ENCODE measurements around the gene KRTAP10-12.

DNA sequence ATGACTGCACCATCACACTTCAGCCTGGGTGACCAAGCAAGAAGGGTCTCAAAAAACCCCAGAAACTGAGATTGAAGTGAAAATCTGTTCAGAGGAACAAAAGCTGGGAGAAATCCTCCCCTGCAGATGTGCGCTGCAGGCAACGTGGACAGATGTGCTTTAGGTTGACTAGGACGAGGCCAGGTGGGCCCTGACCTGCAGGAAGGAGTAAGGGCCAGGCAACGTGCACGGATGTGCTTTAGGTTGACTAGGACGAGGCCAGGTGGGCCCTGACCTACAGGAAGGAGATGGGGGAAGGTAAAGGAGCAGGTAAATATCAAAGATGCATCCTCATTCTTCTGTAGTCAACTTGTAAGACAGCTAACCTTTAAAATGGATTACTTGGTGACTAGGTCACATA lies 12.5 kb upstream of the KRTAP10-12 start:
- TF ChIP-seq, protein P1, sequence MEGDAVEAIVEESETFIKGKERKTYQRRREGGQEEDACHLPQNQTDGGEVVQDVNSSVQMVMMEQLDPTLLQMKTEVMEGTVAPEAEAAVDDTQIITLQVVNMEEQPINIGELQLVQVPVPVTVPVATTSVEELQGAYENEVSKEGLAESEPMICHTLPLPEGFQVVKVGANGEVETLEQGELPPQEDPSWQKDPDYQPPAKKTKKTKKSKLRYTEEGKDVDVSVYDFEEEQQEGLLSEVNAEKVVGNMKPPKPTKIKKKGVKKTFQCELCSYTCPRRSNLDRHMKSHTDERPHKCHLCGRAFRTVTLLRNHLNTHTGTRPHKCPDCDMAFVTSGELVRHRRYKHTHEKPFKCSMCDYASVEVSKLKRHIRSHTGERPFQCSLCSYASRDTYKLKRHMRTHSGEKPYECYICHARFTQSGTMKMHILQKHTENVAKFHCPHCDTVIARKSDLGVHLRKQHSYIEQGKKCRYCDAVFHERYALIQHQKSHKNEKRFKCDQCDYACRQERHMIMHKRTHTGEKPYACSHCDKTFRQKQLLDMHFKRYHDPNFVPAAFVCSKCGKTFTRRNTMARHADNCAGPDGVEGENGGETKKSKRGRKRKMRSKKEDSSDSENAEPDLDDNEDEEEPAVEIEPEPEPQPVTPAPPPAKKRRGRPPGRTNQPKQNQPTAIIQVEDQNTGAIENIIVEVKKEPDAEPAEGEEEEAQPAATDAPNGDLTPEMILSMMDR (IDR thresholded peaks at IDR 0.05), result no peak
- no peak for TF ChIP-seq POLR2A (IDR thresholded peaks at IDR 0.05)

All from testis (tissue), 2 donors.